A549 (cell line): ENCODE results near the gene GPX4.

Source experiments
- FOSL2 ChIP-seq, 2 experiments: fragments of 450-650 bp in 1 of 2; fragments of >200 bp in 1 of 2; sonication (Bioruptor Twin) in 1 of 2; formaldehyde crosslinking; IDR thresholded peaks; 2 replicates each; pipeline versions ENCODE4 v1.5.0 to v1.6.1; 2016 to 2020; ENCODE audit warnings: mild to moderate bottlenecking in 1 of 2, moderate library complexity in 1 of 2
- KDM5A ChIP-seq: fragments of 200-600 bp; sonication (generic); IDR thresholded peaks from 2 replicates; pipeline ENCODE4 v1.6.1; 2016; ENCODE audit warnings: antibody characterized with exemption, mild to moderate bottlenecking
- RCOR1 ChIP-seq: fragments of 150-350 bp; IDR thresholded peaks from 2 replicates; pipeline ENCODE4 v1.6.1; 2014; ENCODE audit warnings: antibody characterized with exemption, low read length, low read depth
- SREBF2 ChIP-seq: fragments of 450-650 bp; IDR thresholded peaks from 2 replicates; pipeline ENCODE4 v1.6.1; 2014; ENCODE audit warnings: mild to moderate bottlenecking, moderate library complexity
- TP53 ChIP-seq: fragments of 250-450 bp; sonication (Bioruptor Pico); IDR thresholded peaks from 2 replicates; pipeline ENCODE4 v1.5.0; 2021; ENCODE audit warnings: mild to moderate bottlenecking, moderate library complexity
- TF ChIP-seq, protein P1 (sequence below): fragments of >200 bp; sonication (Bioruptor Twin); formaldehyde crosslinking; IDR thresholded peaks from 3 replicates; pipeline ENCODE4 v1.5.1; 2016
- TF ChIP-seq, protein P2 (sequence below): fragments of 150-350 bp; IDR thresholded peaks from 2 replicates; pipeline ENCODE4 v1.6.1; 2014; ENCODE audit warnings: low read depth, mild to moderate bottlenecking, low read length

DNA sequence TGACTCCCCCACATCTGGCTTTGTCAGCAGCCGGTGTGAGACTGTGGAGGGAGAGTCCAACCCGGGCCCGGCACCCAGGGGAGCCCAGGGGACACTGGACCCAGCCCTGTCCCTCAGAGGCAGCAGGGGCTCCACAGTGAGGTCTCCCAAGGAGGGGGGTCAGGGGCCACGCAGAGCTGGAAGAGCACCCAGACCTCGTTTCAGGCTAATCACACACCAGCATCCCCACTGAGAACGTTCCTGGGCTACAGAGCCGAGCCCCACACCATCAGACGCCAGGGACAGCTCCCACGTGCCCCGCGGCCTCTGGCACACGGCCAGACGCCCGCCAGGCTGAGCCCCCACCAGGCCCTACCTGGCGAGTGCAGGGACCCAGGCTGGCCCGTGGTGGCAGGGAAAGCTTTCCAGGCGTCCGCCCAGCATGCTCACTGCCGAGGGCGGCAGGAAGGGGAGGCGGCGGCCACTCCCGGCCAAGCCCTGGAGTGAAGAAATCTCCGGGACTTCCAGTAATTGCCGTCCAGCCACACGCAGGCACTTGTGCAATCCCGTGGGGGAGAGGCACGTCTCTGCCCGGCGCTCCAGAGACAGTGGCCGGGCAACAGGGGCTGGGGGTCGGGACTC is 51.0 kb downstream of the GPX4 start:
- TF ChIP-seq, protein P1, sequence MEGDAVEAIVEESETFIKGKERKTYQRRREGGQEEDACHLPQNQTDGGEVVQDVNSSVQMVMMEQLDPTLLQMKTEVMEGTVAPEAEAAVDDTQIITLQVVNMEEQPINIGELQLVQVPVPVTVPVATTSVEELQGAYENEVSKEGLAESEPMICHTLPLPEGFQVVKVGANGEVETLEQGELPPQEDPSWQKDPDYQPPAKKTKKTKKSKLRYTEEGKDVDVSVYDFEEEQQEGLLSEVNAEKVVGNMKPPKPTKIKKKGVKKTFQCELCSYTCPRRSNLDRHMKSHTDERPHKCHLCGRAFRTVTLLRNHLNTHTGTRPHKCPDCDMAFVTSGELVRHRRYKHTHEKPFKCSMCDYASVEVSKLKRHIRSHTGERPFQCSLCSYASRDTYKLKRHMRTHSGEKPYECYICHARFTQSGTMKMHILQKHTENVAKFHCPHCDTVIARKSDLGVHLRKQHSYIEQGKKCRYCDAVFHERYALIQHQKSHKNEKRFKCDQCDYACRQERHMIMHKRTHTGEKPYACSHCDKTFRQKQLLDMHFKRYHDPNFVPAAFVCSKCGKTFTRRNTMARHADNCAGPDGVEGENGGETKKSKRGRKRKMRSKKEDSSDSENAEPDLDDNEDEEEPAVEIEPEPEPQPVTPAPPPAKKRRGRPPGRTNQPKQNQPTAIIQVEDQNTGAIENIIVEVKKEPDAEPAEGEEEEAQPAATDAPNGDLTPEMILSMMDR, result no peak
- TF ChIP-seq RCOR1 (no peak), KDM5A (no peak), SREBF2 (no peak), TP53 (CRISPR knock-in tag) (no peak), FOSL2 (IDR thresholded peaks at IDR 0.05) (no peak), FOSL2 (CRISPR knock-in tag; IDR thresholded peaks at IDR 0.05) (no peak; the same call in 1 of the 2 replicates)
- TF ChIP-seq, protein P2, sequence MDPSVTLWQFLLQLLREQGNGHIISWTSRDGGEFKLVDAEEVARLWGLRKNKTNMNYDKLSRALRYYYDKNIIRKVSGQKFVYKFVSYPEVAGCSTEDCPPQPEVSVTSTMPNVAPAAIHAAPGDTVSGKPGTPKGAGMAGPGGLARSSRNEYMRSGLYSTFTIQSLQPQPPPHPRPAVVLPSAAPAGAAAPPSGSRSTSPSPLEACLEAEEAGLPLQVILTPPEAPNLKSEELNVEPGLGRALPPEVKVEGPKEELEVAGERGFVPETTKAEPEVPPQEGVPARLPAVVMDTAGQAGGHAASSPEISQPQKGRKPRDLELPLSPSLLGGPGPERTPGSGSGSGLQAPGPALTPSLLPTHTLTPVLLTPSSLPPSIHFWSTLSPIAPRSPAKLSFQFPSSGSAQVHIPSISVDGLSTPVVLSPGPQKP, result no peak
